ENCODE measurements around the gene XRN1.
"Not testable (repeated sequence)": the region's sequence is repeated elsewhere in the genome, so short reads cannot be mapped to it uniquely, and the experiment has no call there.

- TF ChIP-seq CTCF (IDR thresholded peaks at IDR 0.05; ENCODE audit: insufficient read depth, low read length); POLR2AphosphoS5 (IDR thresholded peaks at IDR 0.05; ENCODE audit: low read depth); REST (IDR thresholded peaks at IDR 0.05; ENCODE audit: insufficient replicate concordance, low read depth); SPI1 (IDR thresholded peaks at IDR 0.05; ENCODE audit: borderline replicate concordance, low read depth); GABPA (IDR thresholded peaks at IDR 0.05; ENCODE audit: low read depth): not testable (repeated sequence)
Observed at GRCh38 chr3:142315978-142316388, 131.9 kb downstream of the XRN1 start.

Data from HL-60 (cell line).